Measurements from ENCODE around the gene ATG4C. TPM values are rescaled to one million over a fixed set of nuclear protein-coding genes. Genes with fewer than 3 reads are reported as not detected.

ATG4C gene
- total and polyA plus RNA-seq, 2 donors (not counting 3 experiments of a cell fraction or from before 2014, with no cell fraction given), result 2.8 to 11.8 TPM

GRCh38 chr1:62877579-62877978 lies 93.6 kb downstream of the ATG4C start:
- Histone ChIP-seq H4K20me1 (replicated peaks; ENCODE audit: control insufficient read depth, extremely low read depth, insufficient read depth, low read length) (no peaks in the 10 kb centered on the region), H3K9me3 (replicated peaks; ENCODE audit: control insufficient read depth, insufficient read depth, low read length) (no peaks in the 10 kb centered on the region), H3K9me1 (replicated peaks; ENCODE audit: control insufficient read depth, extremely low read depth, insufficient read depth, low read length) (no peaks in the 10 kb centered on the region), H3K4me2 (ENCODE audit: insufficient read depth, low read length) (no peak overlapping the region), H3K79me2 (ENCODE audit: control insufficient read depth, insufficient read depth, low read length) (no peaks in the 10 kb centered on the region), H3K36me3 (ENCODE audit: control insufficient read depth in 2 of 2, extremely low read depth in 1 of 2, insufficient read depth in 2 of 2, low read length in 2 of 2) (no peaks in the 10 kb centered on the region), H3K27ac (ENCODE audit: insufficient read depth, low read depth, low read length) (no peak overlapping the region), H2AFZ (ENCODE audit: low read depth, low read length) (no peak overlapping the region), H3K4me1 (ENCODE audit: control insufficient read depth, extremely low read depth, insufficient read depth, low read length) (peaks cover 2% of the 10 kb centered on the region), H3K4me3 (replicated peaks in 1 of 3; ENCODE audit: insufficient read depth in 1 of 3, low read depth in 1 of 3, low read length in 3 of 3) (no peak overlapping the region), H3K9ac (replicated peaks; ENCODE audit: extremely low read depth, insufficient read depth, low read length) (no peak overlapping the region), H3K27me3 (ENCODE audit: control insufficient read depth in 2 of 2, insufficient read depth in 2 of 2, low read length in 2 of 2) (peaks cover 4 to 9% of the 10 kb centered on the region in 2 experiments)
- TF ChIP-seq FOS (IDR thresholded peaks at IDR 0.05; ENCODE audit: borderline replicate concordance, insufficient read depth, low read length), result no peak
- no peak for DNase-seq (ENCODE audit: low read depth, low spot score)
- intact Hi-C loops (cut with micrococcal nuclease) (no loop called here), dilution Hi-C loops (cut with MboI; ENCODE audit: extremely low pct_ligation_motif_present, low sequenced_read_pairs) (no loop called here)
- POLR2A ChIA-PET, result no interaction called here
- CTCF ChIA-PET, result interaction anchor here (1.7 kb wide), 1 partner anchor 36 kb away, joined by 9 read pairs; no protein-coding TSS in a partner anchor
- FAIRE-seq, result no peak
- BruUV-seq (replicated peaks), result no TSS peak

GRCh38 chr1:62879962-62880361 lies 96.0 kb downstream of the ATG4C start:
- CTCF ChIA-PET, result interaction anchor here (1.7 kb wide), 1 partner anchor 39 kb away, joined by 6 read pairs; no protein-coding TSS in a partner anchor
- peaks cover 4 to 17% of the 10 kb centered on the region in 2 experiments for H3K27me3 ChIP-seq (ENCODE audit: control insufficient read depth in 2 of 2, insufficient read depth in 2 of 2, low read length in 2 of 2)
- TF ChIP-seq CTCF (IDR thresholded peaks at IDR 0.05; ENCODE audit: extremely low read depth in 1 of 2, insufficient read depth in 1 of 2, low read depth in 1 of 2, low read length in 2 of 2) (no peak), POLR2AphosphoS5 (IDR thresholded peaks at IDR 0.05; ENCODE audit: insufficient read depth, low read depth, low read length) (no peak)
- no peak overlapping the region for H3K27ac ChIP-seq (ENCODE audit: insufficient read depth, low read depth, low read length)
- H2AFZ ChIP-seq (ENCODE audit: low read depth, low read length), result no peak overlapping the region
- no peaks in the 10 kb centered on the region for H3K79me2 ChIP-seq (ENCODE audit: control insufficient read depth, insufficient read depth, low read length)
- POLR2A ChIA-PET, result no interaction called here
- intact Hi-C loops (cut with micrococcal nuclease) (no loop called here), dilution Hi-C loops (cut with MboI; ENCODE audit: extremely low pct_ligation_motif_present, low sequenced_read_pairs) (no loop called here)
- no peak for FAIRE-seq
- no peaks in the 10 kb centered on the region for H4K20me1 ChIP-seq (replicated peaks; ENCODE audit: control insufficient read depth, extremely low read depth, insufficient read depth, low read length)
- H3K4me3 ChIP-seq (replicated peaks in 1 of 3; ENCODE audit: insufficient read depth in 1 of 3, low read depth in 1 of 3, low read length in 3 of 3), result no peak overlapping the region
- no peaks in the 10 kb centered on the region for H3K9me3 ChIP-seq (replicated peaks; ENCODE audit: control insufficient read depth, insufficient read depth, low read length)
- H3K9me1 ChIP-seq (replicated peaks; ENCODE audit: control insufficient read depth, extremely low read depth, insufficient read depth, low read length), result no peaks in the 10 kb centered on the region
- peaks cover 2% of the 10 kb centered on the region for H3K4me1 ChIP-seq (ENCODE audit: control insufficient read depth, extremely low read depth, insufficient read depth, low read length)
- no peak overlapping the region for H3K9ac ChIP-seq (replicated peaks; ENCODE audit: extremely low read depth, insufficient read depth, low read length)
- BruUV-seq (replicated peaks), result no TSS peak
- DNase-seq (ENCODE audit: low read depth, low spot score), result no peak
- H3K4me2 ChIP-seq (ENCODE audit: insufficient read depth, low read length), result no peak overlapping the region
- no peaks in the 10 kb centered on the region for H3K36me3 ChIP-seq (ENCODE audit: control insufficient read depth in 2 of 2, extremely low read depth in 1 of 2, insufficient read depth in 2 of 2, low read length in 2 of 2)
